Stimulated activated CD4-positive, alpha-beta T cell treated with anti-CD3 and anti-CD28 coated beads, Interleukin-1b, Interleukin-23, amount 100 ng/mL, for 1 hour (primary cell): ENCODE measurements around the gene DEPDC4.

Experiments used
- DNase-seq, 2 donors: peaks; one replicate each; pipeline ENCODE4 v3.0.0-alpha.2; 2020; ENCODE audit warnings: low read depth in 2 of 2

Gene DEPDC4

DNA sequence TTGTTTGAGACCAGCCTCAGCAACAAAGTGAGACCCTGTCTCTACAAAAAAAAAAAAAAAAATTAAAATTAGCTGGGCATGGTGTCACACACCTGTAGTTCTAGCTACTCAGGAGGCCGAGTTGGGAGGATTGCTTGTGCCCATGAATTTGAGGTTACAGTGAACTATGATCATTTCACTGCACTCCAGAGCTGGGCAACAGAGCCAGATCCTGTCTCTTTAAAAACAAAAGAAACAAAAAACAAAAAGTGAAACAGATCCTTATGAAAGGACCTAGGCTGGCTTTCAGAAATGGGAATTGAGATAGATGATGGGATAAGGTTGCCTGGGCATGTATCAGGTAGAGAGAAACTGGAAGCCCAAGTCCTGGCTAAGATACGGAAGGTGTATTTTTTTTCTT, 52.4 kb downstream of the DEPDC4 start:
- DNase-seq, result no peak

DNA sequence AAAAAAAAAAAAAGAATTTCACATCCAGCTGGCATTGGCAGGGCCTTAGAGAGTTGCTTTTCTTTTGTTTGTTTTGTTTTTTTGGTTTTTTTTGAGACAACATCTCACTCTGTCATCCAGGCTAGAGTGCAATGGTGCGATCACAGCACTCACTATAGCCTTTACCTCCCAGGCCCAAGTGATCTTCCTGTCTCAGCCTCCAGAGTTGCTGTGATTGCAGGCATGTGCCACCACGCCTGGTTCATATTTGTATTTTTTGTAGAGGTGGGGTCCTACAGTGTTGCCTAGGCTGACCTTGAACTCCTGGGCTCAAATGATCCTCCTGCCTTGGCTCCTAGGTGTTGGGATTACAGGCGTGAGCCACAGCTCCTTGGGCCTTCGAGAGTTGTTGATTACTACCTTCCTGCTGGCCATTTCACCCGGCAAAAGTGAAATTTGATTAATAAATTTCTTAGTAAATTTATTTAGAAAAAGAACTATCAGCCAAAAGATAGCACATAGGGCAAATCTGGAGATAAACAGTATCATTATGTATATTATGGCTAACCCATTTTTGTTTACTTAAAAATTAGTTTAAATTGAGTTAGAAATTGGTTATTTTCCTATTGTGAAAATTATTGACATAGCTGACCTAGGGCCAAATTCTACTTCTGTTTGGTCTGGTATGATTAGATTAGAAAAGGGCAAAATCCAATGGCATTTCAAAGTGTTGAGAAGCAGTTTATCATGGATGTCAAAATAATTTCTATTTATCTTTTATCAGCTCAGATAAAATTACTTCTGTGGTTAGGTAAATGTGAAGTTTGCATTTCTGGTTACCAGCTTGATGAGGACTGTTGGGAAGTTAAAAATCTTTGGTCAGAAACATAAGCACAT, 53.6 kb downstream of the DEPDC4 start:
- no peak for DNase-seq

DNA sequence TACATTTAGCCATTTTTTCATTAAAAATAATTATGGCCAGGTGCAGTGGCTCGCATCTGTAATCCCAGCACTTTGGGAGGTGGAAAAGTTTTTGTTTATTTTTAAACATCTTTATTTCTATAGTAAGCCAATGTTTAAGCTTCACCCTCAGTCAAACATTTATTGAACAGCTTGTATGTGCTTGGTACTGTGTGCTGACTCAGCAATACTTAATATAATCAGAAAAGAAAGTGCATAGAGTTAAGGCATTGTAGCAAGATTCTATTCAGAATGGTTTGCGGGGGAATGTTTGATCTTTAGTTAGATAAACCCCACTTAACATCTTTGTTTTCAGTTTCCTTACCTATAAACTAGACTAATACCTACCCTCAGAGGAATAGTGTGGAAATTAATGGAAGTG, 55.2 kb downstream of the DEPDC4 start:
- DNase-seq, result no peak

DNA sequence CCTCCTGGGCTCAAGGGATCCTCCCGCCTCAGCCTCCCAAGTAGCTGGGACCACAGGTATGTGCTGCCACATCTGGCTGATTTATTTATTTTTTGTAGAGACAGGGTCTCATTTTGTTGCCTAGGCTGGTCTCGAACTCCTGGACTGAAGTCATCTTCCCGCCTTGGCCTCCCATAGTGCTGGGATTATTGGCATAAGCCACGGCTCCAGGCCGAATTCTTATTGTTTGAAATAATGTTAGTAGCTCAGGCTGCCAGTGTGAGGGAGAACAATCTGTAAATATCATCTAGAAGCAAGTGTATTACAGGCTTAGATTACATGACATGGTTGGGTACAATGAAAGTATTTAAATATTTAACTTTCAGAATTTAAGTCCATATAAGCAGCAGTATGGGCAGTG, 58.0 kb downstream of the DEPDC4 start:
- DNase-seq, result no peak

DNA sequence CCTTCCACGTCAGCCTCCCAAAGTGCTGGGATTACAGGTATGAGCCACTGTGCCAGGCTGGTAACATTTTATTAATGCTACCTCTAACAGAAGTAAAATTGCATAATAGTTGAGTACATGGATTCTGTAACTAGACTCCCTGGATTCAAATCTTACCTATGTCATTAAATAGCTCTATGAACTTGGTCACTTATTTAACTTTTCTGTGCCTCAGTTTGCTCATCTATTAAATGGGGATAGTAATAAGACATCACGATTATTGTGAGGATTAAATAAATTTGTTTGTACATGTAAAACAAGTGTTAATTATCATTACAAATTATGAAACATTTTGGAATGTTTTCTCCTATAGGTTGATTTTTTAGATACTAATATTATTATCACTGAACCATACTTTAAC, 59.6 kb downstream of the DEPDC4 start:
- DNase-seq, result no peak

DNA sequence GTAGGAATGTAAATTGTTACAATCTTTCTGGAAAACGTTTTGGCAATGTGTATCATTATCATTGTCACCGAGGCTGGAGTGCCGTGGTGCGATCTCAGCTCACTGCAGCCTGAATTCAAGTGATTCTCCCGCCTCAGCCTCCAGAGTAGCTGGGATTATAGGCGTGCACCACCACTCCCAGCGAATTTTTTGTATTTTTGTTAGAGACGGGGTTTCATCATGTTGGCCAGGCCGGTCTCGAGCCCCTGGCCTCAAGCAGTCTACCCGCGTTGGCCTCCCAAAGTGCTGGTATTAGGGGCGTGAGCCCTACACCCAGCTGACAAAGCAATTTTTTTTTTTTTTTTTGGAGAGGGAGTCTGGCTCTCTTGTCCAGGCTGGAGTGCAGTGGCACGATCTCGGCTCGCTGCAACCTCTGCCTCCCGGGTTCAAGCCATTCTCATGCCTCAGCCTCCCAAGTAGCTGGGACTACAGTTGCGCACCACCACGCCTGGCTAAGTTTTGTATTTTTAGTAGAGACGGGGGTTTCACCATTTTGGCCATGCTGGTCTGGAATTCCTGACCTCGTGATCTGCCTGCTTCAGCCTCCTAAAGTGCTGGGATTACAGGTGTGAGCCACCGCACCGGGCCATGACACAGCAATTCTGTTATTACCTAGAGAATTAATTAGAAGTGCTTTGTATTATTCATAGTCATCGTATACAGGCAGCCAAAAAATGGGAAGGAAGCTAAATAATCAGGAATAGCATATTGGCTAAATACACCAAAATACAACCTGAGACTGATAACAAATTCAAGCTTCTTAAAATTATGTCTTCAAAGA, 65.1 kb downstream of the DEPDC4 start:
- no peak for DNase-seq

DNA sequence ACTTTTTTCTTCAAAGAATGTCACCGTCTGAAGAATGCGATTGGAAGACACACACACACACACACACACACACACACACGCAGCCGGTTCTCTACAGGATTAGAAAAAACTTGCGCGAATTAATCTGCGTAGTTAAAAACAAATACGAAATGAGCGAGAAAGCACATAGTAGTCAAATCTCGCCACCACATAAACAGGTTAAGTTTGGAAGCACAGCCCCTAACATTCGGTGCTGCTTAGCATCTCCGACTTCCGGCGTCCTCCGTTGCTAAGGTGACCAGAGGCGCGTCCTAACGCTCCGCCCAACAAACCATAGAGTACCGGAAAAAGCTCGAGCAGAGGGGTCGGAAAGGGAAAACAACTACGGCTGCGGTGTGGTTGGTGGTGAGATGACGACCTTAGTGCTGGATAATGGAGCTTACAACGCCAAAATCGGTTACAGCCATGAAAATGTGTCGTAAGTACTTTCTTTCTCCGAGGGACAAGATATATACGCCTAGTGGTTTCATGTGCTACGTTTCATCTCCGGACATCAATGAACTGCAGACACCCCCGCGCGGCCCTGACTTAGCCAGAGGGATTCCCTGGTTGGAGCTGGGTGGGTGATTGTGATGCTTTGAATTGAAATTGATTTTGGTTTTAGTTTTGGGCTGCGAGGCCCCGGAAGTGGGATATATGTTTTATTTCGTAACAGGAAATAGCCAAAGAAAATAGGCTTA, 66.3 kb downstream of the DEPDC4 start, which contains the start of gene ACTR6:
Gene ACTR6, plus strand, starts transcription at position 353 of the 719 bp plus-strand sequence. Its CDS starts 37 bp downstream, at position 390.
- DNase-seq, result peak; percentile 88 to 91

DNA sequence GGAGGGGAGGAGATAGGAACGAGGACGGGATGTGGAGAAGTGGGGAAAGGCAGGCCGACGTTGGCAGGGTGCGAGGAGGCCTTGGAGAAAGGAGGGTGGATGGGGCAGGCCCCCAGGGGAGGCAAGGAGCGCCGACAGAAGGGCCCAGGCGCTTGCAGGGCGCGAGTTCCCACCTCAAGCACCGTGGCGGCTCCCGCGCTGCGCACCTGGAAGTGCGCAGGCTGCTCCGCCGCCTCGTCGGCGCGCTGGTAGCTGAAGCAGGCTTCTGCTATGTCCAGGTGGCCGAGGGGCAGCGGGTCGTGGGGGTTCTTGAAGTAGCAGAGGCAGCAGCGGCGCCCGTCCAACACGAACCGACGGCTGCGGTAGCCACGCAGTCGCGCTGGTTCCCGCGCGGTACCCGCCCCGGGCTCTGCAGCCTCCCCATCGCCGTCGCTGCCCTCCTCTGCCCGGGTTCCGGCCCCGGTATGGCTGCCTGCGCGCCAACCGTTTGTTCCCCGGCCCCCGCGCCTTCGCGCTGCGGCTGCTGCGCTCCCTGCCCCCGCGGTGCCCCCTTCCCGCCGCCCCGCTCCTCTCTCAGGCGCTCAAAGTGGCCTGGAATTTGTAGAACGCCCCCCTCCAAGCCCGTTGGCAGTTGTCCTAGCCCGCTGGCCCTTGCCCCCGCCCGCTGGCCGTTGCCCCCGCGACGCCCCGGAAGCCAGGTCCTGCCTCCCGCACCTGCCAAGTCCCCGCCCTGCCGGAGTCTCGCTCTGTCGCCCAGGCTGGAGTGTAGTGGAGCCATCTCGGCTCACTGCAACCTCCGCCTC, 67.3 kb downstream of the DEPDC4 start:
- DNase-seq, result peak; percentile 19 to 41

- DNase-seq, result no peak
Observed at GRCh38 chr12:100199023-100199346, 67.9 kb downstream of the DEPDC4 start.

DNA sequence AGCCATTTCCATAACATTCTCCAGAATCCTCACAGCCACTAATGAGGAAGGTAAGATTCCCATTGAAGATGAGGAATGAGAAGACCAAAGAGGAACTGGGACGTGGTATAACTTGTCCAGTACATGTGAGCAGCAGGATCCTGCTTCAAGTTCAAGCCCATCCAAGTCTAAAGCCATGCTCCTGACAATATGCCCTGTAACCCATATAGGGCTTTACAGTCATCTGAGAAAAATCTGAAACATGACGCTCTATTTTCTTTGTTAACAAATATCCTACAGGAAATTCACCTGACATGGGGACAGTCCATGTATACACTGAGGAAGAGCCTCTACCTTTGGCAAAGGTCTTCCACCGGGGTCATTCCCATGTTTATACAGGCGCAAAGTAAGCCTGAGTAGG, 69.4 kb downstream of the DEPDC4 start:
- DNase-seq, result no peak

DNA sequence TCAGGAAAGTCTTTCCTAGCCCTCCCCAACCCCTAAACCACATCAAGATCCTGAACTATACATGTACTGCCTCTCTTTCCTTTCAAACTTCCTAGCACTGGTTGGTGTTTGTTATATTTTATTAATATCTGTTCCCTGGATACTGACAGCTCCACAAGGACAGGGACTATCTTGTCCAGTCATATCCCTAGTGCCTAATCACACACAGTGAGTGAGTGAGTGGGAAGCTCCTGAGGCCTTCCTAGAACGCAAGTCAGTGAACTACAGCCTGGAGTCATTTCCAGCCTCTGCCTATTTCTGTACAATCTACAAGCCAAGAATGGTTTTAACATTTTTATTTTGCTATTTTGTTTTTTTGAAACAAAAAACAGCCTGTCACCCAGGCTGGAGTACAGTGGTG, 73.8 kb downstream of the DEPDC4 start:
- no peak for DNase-seq
